OCI-M2 (cell line): ENCODE data around the gene MGAT4A.
"Not testable (repeated sequence)": the region's sequence is repeated elsewhere in the genome, so short reads cannot be mapped to it uniquely, and the experiment has no call there.

Experiments used
- DNase-seq: peaks from one replicate; lab custom pipeline; 2025; ENCODE audit not compliant: unreplicated experiment; lab: John Stamatoyannopoulos, UW

MGAT4A gene

GRCh38 chr2:98664323-98664722, 66.6 kb downstream of the MGAT4A start:
- no peak for DNase-seq

GRCh38 chr2:98663511-98664090, 67.3 kb downstream of the MGAT4A start:
- DNase-seq: no peak

DNA sequence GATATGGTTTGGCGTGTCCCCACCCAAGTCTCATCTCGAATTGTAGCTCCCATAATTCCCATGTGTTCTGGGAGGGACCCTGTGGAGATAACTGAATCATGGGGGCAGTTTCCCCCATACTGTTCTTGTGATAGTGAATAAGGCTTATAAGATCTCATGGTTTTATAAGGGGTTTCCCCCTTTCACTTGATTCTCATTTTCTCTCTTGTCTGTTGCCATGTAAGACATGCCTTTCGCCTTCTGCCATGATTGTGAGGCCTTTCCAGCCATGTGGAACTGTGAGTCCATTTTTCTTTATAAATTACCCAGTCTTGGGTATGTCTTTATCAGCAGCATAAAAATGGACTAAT, 71.5 kb downstream of the MGAT4A start:
- DNase-seq: not testable (repeated sequence)

DNA sequence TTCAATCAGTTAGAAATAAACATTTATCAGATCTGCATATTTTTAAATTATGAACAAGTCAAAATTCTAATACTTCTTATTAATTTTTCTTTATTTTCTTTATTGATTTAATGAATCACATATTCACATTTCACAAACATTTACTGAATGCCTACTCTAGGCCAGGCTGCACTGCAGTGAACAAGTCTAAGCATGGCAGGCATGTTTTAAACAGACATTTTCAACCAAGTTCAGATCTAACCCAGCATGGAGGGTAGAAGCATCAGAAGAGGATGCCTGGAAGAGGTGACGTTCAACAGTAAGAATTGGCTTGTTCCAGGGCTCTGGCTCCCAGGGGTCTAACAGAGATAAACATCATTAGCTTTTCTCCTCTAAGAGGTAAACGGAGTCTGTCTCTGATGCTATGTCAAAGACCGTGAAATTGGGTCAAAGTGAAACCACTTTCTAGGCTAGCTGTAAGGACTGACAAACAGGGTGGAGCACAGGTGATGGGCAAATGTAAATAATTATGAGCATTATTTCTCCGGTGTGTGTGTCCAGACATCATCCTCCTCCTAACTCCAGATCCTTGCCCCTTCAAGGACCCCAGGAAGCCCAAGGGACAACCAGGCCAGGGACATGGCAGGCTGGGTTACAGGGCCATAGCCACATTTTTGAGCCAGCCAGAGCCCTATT, 72.0 kb downstream of the MGAT4A start:
- no peak for DNase-seq

DNA sequence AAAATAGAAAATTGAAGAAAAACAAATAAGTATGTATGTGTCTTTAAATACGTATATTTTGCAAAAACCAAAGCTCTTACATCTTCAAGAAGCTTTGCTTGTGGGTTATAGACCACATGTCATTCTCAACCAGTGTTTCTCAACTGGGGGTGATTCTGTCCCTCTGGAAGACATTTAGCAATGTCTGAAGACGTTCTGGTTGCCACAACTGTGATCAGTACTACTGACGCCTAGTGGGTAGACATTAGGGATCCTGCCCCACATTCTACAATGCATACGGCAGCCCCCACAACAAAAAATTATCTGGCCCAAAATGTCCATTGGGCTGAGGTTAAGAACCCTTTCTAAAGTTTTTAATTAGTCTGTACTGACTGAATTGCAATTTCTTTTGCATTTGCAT, 74.1 kb downstream of the MGAT4A start:
- no peak for DNase-seq

- DNase-seq: no peak
These were observed 76.0 kb downstream of the MGAT4A start for GRCh38 chr2:98654699-98655495.

- no peak for DNase-seq
These were observed 79.9 kb downstream of the MGAT4A start for GRCh38 chr2:98650998-98651397.

DNA sequence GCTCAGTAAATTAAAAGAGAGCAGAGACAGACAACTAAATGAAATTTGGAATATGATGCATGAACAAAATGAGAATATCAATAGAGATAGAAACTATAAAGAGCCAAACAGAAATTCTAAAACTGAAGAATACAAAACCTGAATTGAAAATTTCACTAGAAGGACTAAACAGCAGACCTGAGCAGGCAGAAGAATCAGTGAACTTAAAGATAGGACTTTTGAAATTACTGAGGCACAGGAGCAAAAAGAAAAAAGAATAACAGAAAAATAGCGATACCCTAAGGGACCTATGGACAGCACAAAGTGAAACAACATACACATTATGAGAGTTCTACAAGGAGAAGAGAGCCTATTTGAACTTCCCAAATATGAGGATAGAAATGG, 80.9 kb downstream of the MGAT4A start:
- DNase-seq: no peak

DNA sequence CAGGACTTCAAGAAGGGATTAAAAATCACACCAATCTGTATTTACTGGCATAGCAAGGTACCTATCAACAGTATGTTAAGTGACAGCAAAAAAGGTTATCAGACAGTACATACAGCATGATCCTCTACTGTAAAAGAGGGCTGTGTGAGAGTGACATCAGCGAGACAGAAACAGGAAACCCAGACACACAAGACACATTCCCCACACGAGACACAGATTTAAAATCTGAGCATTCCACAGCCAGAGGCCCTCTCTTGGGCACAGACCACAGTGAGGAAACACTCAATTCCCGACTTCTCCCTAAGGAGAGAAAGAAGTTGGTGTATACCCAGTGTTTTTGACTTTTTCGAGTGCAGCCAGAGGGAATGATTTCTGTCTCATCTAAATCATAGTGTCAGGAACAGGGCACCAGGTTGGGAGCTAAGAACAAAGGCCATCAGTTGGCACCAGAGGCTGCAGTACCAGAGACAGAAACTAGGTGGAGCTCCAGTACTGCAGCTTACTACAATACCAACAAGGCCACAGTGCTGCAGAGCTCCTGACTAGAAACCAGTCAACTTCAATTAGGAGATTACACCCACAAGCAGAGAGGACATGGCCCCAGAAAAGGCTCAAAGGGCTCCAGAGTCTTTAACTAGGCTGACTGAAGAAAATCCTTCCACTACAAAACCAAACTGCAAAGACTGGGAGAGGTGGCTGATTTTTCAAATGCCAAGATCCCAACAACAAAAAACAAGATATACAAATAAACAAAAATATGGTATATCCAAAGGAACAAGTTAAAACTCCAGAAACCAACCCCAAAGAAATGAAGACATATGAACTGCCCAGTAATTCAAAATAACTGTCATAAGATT, 81.6 kb downstream of the MGAT4A start:
- peak; percentile 67 for DNase-seq

GRCh38 chr2:98648451-98648850, 82.5 kb downstream of the MGAT4A start:
- DNase-seq: no peak

GRCh38 chr2:98647636-98648035, 83.3 kb downstream of the MGAT4A start:
- DNase-seq: no peak

GRCh38 chr2:98643496-98644100, 87.3 kb downstream of the MGAT4A start:
- no peak for DNase-seq

GRCh38 chr2:98637401-98638147, 93.4 kb downstream of the MGAT4A start:
- DNase-seq: no peak

- no peak for DNase-seq
These were observed 96.4 kb downstream of the MGAT4A start for GRCh38 chr2:98634406-98635092.

DNA sequence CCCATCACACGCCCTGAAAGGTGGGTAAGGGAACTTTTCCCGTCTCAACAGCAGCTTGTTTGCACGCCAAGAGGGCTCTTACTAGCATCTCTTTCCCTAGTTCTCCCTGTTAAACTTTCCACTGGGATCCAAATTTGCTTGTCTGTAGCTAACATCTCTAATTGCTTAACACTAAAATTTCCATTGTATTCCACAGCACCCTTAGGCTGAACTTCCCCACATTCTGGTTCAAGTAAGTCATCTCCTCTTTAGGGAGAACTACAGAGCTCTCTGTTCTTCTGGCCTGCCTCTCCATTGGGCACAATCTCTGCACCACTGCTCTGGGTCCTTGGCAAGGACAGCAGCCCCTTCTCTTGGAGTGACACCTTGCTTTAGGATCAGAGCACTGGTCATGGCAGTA, 98.6 kb downstream of the MGAT4A start:
- DNase-seq: no peak

GRCh38 chr2:98623657-98624056, 107.3 kb downstream of the MGAT4A start:
- no peak for DNase-seq

GRCh38 chr2:98617149-98617548, 113.8 kb downstream of the MGAT4A start:
- DNase-seq: no peak

DNA sequence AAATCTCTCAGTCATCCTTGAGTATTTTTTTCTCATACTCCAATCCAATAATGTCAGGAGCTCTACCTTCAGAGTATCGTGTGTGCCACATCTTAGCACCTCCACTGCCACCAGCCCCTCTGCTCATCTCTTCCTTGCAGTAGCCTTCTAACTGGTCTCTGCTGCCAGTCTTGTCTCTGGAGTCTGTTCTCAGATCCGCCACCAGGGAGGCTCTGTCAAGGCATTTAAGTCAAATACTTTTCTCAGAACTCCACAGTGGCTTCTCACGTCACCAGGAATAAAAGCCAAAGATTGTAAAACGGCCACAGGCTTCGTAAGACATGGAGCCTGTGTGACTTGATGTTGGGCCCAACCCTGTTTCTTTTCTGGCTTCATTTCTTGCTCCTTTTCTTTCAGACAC, 115.5 kb downstream of the MGAT4A start:
- no peak for DNase-seq

DNA sequence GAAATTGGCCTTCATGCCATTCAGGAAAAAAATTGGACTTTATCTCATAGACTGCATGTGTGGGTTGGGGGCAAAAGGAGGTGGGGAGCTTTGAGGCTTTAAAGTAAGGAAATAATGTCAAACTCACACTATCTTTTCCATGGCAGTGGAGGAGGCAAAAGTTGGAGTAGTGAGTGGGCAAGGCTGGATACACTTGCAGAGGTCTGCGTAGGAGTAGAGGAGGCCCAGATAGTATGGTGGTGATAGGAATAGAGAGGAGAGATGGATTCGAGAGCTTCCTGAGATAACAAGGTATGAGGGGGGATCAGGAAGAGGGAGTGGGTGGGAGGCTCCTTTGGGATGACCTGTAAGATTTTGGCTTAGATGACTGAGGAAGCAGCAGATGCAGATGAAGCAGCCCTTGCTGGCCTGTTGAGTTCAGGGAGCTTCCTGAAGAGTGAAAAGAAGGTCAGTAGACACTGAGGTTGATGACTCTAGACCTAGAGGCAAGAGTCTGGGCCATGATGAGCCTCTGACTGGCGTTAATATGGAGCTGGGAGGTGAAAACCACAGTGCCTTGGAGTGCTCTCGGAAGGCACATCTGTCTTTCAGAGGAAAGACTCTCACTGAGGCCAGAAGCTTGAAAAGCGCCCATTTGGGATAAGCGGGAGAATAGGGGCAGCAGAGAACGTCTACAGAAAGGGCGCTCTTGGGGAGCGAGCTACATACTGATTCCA, 116.8 kb downstream of the MGAT4A start:
- no peak for DNase-seq
